ENCODE measurements around the gene CMTR1. TPM values are rescaled to one million over a fixed set of nuclear protein-coding genes. Genes with fewer than 3 reads are reported as not detected.

The CMTR1 gene
- total RNA-seq, 1 donor from 2014 or later = 53.0 TPM

DNA sequence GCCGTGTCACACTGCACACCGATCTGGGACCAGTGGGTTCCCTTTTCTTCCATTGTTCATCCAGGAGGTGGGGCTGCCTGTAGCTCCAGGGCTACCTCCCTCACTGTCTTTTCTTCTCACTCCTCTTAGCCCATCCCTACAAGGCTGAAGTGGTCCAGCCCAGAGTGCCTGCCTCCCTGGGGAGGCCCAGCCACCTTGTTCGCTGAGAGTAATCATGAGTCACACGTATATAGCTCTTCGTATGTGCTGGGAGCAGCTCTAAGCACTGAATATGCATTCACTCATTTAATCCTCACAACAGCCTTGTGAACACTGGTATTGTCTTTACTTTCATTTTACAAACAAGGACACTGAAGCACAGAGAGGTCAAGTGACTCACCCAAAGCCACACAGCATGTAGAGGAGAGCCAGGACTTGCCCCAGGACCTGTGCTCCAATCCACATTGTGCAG is 81.3 kb downstream of the CMTR1 start:
- peaks cover 53% of the 10 kb centered on the region for H3K27me3 Mint-ChIP-seq
- H3K4me3 Mint-ChIP-seq = no peak overlapping the region
- no peak for TF ChIP-seq CTCF (conservative IDR thresholded peaks at IDR 0.05)
- no peak overlapping the region for H3K27ac Mint-ChIP-seq
- no peak for DNase-seq (ENCODE audit: extremely low spot score, unreplicated experiment)
- H3K4me1 Mint-ChIP-seq (ENCODE audit: unreplicated experiment) = peaks cover 41% of the 10 kb centered on the region
- no peaks in the 10 kb centered on the region for H3K36me3 Mint-ChIP-seq
- no peaks in the 10 kb centered on the region for H3K9me3 Mint-ChIP-seq

GRCh38 chr6:37514837-37515236 is 81.8 kb downstream of the CMTR1 start:
- H3K27ac Mint-ChIP-seq = no peak overlapping the region
- H3K9me3 Mint-ChIP-seq = no peaks in the 10 kb centered on the region
- H3K27me3 Mint-ChIP-seq = peaks cover 53% of the 10 kb centered on the region
- no peaks in the 10 kb centered on the region for H3K36me3 Mint-ChIP-seq
- H3K4me3 Mint-ChIP-seq = no peak overlapping the region
- no peak for DNase-seq (ENCODE audit: extremely low spot score, unreplicated experiment)
- peaks cover 41% of the 10 kb centered on the region for H3K4me1 Mint-ChIP-seq (ENCODE audit: unreplicated experiment)
- no peak for TF ChIP-seq CTCF (conservative IDR thresholded peaks at IDR 0.05)

DNA sequence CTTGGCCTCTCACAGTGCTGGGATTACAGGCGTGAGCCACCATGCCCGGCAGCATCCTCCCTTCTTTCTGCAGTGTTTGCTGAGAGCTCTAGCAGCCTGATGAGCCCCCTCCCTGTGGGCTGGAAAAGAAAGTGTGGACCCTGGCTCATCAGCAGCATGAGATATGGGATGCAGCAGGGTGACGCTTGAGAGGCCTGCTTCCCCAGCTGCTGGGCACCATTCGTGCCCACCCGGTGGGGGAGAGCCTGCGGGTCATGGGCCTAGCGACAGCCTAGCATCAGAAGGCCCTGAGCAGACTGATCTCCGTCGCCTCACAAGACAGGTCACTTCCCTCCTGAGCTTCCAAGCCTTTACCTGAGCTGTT is 82.7 kb downstream of the CMTR1 start:
- H3K4me1 Mint-ChIP-seq (ENCODE audit: unreplicated experiment) = peaks cover 41% of the 10 kb centered on the region

GRCh38 chr6:37516076-37516919 is 83.3 kb downstream of the CMTR1 start:
- Mint-ChIP-seq H3K4me3 (no peak overlapping the region), H3K4me1 (ENCODE audit: unreplicated experiment) (peaks cover 41% of the 10 kb centered on the region), H3K36me3 (no peaks in the 10 kb centered on the region), H3K27ac (no peak overlapping the region), H3K27me3 (peaks cover 53% of the 10 kb centered on the region), H3K9me3 (no peaks in the 10 kb centered on the region)
- no peak for DNase-seq (ENCODE audit: extremely low spot score, unreplicated experiment)
- no peak for TF ChIP-seq CTCF (conservative IDR thresholded peaks at IDR 0.05)

More for the DNA sequence above, 82.7 kb downstream of the CMTR1 start:
- Mint-ChIP-seq H3K36me3 (no peaks in the 10 kb centered on the region), H3K27ac (no peak overlapping the region), H3K9me3 (no peaks in the 10 kb centered on the region), H3K27me3 (peaks cover 53% of the 10 kb centered on the region), H3K4me3 (no peak overlapping the region)
- no peak for DNase-seq (ENCODE audit: extremely low spot score, unreplicated experiment)
- no peak for TF ChIP-seq CTCF (conservative IDR thresholded peaks at IDR 0.05)

- no peak for DNase-seq (ENCODE audit: extremely low spot score, unreplicated experiment)
- no peak overlapping the region for H3K27ac Mint-ChIP-seq
- peaks cover 41% of the 10 kb centered on the region for H3K4me1 Mint-ChIP-seq (ENCODE audit: unreplicated experiment)
- H3K27me3 Mint-ChIP-seq = peaks cover 46% of the 10 kb centered on the region
- H3K9me3 Mint-ChIP-seq = no peaks in the 10 kb centered on the region
- H3K36me3 Mint-ChIP-seq = no peaks in the 10 kb centered on the region
- H3K4me3 Mint-ChIP-seq = no peak overlapping the region
- no peak for TF ChIP-seq CTCF (conservative IDR thresholded peaks at IDR 0.05)
Measured at GRCh38 chr6:37516920-37517405, 83.9 kb downstream of the CMTR1 start.

All from type B pancreatic cell (in vitro differentiated cells).